NCI-H1930 (cell line): Measurements from ENCODE around the gene COMMD10.
A peak's percentile ranks its signal among the peaks of the same experiment; 100 is the strongest.

Experiments used
- DNase-seq, 2 experiments: peaks; one replicate each; lab custom pipeline; 2025; lab: John Stamatoyannopoulos, UW

Gene COMMD10

GRCh38 chr5:116216246-116216645 lies 131.4 kb downstream of the COMMD10 start:
- DNase-seq, result no peak

- DNase-seq, result no peak
Observed at GRCh38 chr5:116225281-116225922, 140.6 kb downstream of the COMMD10 start.

- DNase-seq, result peak; percentile 63 to 75
Observed at GRCh38 chr5:116229131-116229689, 144.4 kb downstream of the COMMD10 start.

GRCh38 chr5:116231288-116231687 lies 146.5 kb downstream of the COMMD10 start:
- DNase-seq, result no peak

GRCh38 chr5:116234681-116235080 lies 149.9 kb downstream of the COMMD10 start:
- no peak for DNase-seq

- DNase-seq, result no peak
Observed at GRCh38 chr5:116237917-116238500, 153.2 kb downstream of the COMMD10 start.

- no peak for DNase-seq
Observed at GRCh38 chr5:116242343-116242742, 157.5 kb downstream of the COMMD10 start.

GRCh38 chr5:116248432-116248831 lies 163.6 kb downstream of the COMMD10 start:
- DNase-seq, result no peak

- no peak for DNase-seq
Observed at GRCh38 chr5:116249648-116250047, 164.8 kb downstream of the COMMD10 start.

GRCh38 chr5:116256717-116257116 lies 171.9 kb downstream of the COMMD10 start:
- no peak for DNase-seq

GRCh38 chr5:116265471-116265870 lies 180.6 kb downstream of the COMMD10 start:
- DNase-seq, result no peak

GRCh38 chr5:116271446-116272025 lies 186.7 kb downstream of the COMMD10 start:
- no peak for DNase-seq

- DNase-seq, result no peak
Observed at GRCh38 chr5:116272281-116272941, 187.6 kb downstream of the COMMD10 start.

- no peak for DNase-seq
Observed at GRCh38 chr5:116273448-116274242, 188.8 kb downstream of the COMMD10 start.

- DNase-seq, result no peak
Observed at GRCh38 chr5:116274251-116274650, 189.4 kb downstream of the COMMD10 start.

- no peak for DNase-seq
Observed at GRCh38 chr5:116275282-116275681, 190.5 kb downstream of the COMMD10 start.

GRCh38 chr5:116276952-116277351 lies 192.1 kb downstream of the COMMD10 start:
- no peak for DNase-seq

- no peak for DNase-seq
Observed at GRCh38 chr5:116280149-116280803, 195.5 kb downstream of the COMMD10 start.

GRCh38 chr5:116281309-116281708 lies 196.5 kb downstream of the COMMD10 start:
- no peak for DNase-seq

GRCh38 chr5:116288524-116288923 lies 203.7 kb downstream of the COMMD10 start:
- DNase-seq, result no peak

GRCh38 chr5:116289276-116289675 lies 204.5 kb downstream of the COMMD10 start:
- DNase-seq, result no peak
